Esophagus muscularis mucosa (tissue), 4 donors: Measurements from ENCODE around the gene CYP1A2. TPM values are rescaled to one million over a fixed set of nuclear protein-coding genes. Genes with fewer than 3 reads are reported as not detected.
A peak's percentile ranks its signal among the peaks of the same experiment; 100 is the strongest.

Experiments used
- DNase-seq: peaks from one replicate; pipeline ENCODE4 v3.0.0-alpha.2; 2017; ENCODE audit errors: extremely low spot score
- H3K27ac ChIP-seq, 4 donors: fragments of 200-600 bp; sonication (generic); replicated peaks in 1 of 4; 1 replicate in 3 of 4; 2 replicates in 1 of 4; pipeline ENCODE4 v1.5.1; 2016 to 2019; ENCODE audit warnings: mild to moderate bottlenecking in 1 of 4
- H3K27me3 ChIP-seq, 4 donors: fragments of 200-600 bp; sonication (generic); one replicate each; pipeline versions ENCODE4 v1.5.1 to v1.6.0; 2016 to 2019
- H3K36me3 ChIP-seq, 4 donors: fragments of 200-600 bp; sonication (generic); one replicate each; pipeline ENCODE4 v1.5.1; 2016 to 2019
- H3K4me1 ChIP-seq, 4 donors: fragments of 200-600 bp; sonication (generic); one replicate each; pipeline ENCODE4 v1.5.1; 2016 to 2019
- H3K4me3 ChIP-seq, 4 donors: fragments of 200-600 bp; sonication (generic); 1 replicate in 2 of 4; 2 replicates in 2 of 4; pipeline ENCODE4 v1.5.1; 2016 to 2019; ENCODE audit warnings: mild to moderate bottlenecking in 4 of 4, moderate library complexity in 1 of 4
- H3K9me3 ChIP-seq, 4 donors: fragments of 200-600 bp; sonication (generic); 1 replicate in 3 of 4; 2 replicates in 1 of 4; pipeline ENCODE4 v1.5.1; 2016 to 2019
- EP300 ChIP-seq: sonication (generic); formaldehyde crosslinking; IDR thresholded peaks from one replicate; pipeline ENCODE4 v1.6.1; 2017; ENCODE audit warnings: antibody characterized with exemption
- POLR2A ChIP-seq: fragments of 450-650 bp; IDR thresholded peaks from one replicate; pipeline ENCODE4 v1.6.1; 2017; ENCODE audit warnings: antibody characterized with exemption, moderate library complexity, mild to moderate bottlenecking, low read depth
- POLR2AphosphoS5 ChIP-seq, 2 donors: sonication (generic); formaldehyde crosslinking; IDR thresholded peaks; one replicate each; pipeline ENCODE4 v1.6.1; 2017; ENCODE audit warnings: antibody characterized with exemption in 2 of 2
- WGBS: methylation state at CpG from one replicate; pipeline ENCODE4 v1.1.5; 2018; 5-methylcytosine and 5-hydroxymethylcytosine counted together
- intact Hi-C: fragments of 100-400 bp; cut with DNase I; formaldehyde crosslinking; loops from one replicate; pipeline ENCODE4 v1.15.1; 2023
- total RNA-seq, 4 donors: library from RNA; depleted of rRNA; stranded (reverse); fragments of >200 nt; gene quantifications; one replicate each; pipeline versions ENCODE4 v1.1.0 to v1.2.1, GENCODE V29; 2016
- TF ChIP-seq, protein P1 (sequence below), 3 experiments: fragments of 200-600 bp in 2 of 3; fragments of 450-650 bp in 1 of 3; sonication (generic) in 2 of 3; IDR thresholded peaks; one replicate each; pipeline ENCODE4 v1.5.1; 2017 to 2019; ENCODE audit warnings: antibody characterized with exemption in 3 of 3, mild to moderate bottlenecking in 2 of 3, moderate library complexity in 1 of 3

Gene CYP1A2
- total RNA-seq, 4 donors from 2014 or later: not detected

DNA sequence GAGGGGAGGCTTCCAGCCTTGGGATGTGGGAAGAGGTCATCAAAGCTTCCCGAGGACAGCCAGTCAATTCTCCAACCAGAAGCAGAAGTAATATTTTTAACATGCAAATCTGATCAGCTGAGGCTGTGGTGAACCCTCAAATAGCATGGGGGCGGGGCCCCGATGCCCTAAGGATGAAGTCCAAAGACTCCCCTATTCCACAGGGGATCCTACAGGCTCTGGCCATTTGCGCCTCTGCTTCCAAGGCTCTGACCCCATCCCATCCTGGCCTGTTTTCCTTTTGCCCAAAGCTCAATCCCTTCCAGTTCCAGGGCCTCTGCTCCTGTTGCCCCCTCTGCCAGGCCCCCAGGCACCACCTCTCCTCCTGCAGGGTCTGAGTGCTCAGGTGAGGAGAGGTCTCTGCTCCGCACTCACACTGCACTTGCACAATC lies 26.5 kb downstream of the CYP1A2 start:
- intact Hi-C loops: no loop called here
- H3K9me3 ChIP-seq: no peaks in the 10 kb centered on the region
- DNase-seq: no peak
- H3K36me3 ChIP-seq: no peaks in the 10 kb centered on the region
- H3K4me3 ChIP-seq: no peak overlapping the region
- H3K27ac ChIP-seq: no peak overlapping the region
- 76% methylated on average over 5 of the region's 5 CpGs for WGBS
- no peaks in the 10 kb centered on the region for H3K27me3 ChIP-seq
- no peak for TF ChIP-seq EP300
- TF ChIP-seq, protein P1, sequence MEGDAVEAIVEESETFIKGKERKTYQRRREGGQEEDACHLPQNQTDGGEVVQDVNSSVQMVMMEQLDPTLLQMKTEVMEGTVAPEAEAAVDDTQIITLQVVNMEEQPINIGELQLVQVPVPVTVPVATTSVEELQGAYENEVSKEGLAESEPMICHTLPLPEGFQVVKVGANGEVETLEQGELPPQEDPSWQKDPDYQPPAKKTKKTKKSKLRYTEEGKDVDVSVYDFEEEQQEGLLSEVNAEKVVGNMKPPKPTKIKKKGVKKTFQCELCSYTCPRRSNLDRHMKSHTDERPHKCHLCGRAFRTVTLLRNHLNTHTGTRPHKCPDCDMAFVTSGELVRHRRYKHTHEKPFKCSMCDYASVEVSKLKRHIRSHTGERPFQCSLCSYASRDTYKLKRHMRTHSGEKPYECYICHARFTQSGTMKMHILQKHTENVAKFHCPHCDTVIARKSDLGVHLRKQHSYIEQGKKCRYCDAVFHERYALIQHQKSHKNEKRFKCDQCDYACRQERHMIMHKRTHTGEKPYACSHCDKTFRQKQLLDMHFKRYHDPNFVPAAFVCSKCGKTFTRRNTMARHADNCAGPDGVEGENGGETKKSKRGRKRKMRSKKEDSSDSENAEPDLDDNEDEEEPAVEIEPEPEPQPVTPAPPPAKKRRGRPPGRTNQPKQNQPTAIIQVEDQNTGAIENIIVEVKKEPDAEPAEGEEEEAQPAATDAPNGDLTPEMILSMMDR (IDR thresholded peaks at IDR 0.05): no peak
- TF ChIP-seq POLR2AphosphoS5 (IDR thresholded peaks at IDR 0.05): no peak
- H3K4me1 ChIP-seq: peaks cover 14 to 32% (median 23%) of the 10 kb centered on the region in 4 donors

DNA sequence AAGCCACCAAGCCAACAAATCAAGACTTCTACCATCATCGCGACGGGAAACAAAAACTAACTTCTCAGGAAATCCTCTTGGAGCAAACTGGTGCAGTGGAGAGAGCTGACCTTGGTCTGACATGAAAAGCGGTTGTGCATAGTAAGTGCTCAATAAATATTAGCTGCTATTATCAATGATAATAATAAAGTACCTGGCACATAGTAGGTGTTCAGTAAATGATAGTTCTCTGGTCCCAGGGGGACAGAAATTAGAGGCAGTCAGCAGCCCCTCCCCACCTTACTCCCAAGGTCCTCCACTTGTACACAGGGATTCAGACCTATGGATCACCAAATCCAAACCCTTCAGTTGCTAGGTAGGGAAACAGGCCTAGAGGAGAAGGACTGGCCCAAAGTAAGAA lies 27.2 kb downstream of the CYP1A2 start:
- 100% methylated on average over 4 of the region's 4 CpGs for WGBS
- no peaks in the 10 kb centered on the region for H3K27me3 ChIP-seq
- no peak overlapping the region for H3K27ac ChIP-seq
- intact Hi-C loops: no loop called here
- H3K36me3 ChIP-seq: no peaks in the 10 kb centered on the region
- peaks cover 14 to 33% (median 28%) of the 10 kb centered on the region in 4 donors for H3K4me1 ChIP-seq
- TF ChIP-seq POLR2A (no peak), POLR2AphosphoS5 (IDR thresholded peaks at IDR 0.05) (no peak), EP300 (no peak)
- TF ChIP-seq, protein P1 (IDR thresholded peaks at IDR 0.05): no peak
- H3K9me3 ChIP-seq: no peaks in the 10 kb centered on the region
- no peak overlapping the region for H3K4me3 ChIP-seq
- no peak for DNase-seq

DNA sequence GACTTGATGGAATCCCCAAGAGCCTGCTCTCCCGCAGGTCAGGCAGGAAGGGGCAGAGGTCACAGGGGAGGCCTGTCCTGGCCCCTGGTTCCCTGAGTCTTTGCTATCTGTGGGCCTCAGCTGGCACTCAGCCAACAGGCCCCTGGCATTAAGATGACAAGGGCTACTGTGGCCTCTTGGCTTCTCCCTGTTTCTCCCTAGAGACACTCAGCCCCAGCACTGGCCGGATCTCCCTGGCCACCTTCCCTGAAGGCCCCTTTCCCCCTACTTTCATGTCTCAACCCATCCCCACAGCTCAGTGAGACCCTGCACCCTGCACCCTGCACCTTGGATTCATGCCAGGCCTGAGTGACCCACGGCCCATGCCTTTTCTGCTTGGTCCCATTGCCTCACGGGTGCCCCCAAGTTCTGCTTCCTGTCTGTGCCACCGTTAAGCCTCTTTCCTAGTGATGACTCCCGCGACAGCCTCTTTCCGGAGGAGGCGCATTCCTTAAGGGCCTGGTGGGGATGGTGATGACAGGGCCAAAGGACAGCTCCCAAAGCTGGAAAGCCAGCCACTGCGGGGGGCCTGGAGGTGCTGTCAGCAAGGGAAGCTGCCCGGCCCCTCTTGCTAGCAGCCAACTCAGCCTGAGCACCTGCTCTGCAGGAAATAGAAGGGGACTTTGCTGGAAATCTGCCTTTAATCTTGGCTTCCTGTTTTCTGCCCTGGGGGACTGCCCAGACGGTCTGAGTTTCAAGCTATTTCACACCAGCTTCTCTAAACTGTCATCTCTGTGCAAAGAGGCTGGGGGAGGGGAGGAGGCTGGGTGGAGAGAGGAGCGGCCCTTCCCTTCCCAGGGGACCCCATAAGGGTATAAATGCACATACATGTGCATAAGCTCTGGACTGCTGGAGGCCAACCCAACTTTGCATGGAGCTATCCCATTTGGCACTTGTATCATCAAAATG lies 28.4 kb downstream of the CYP1A2 start:
- Histone ChIP-seq H3K36me3 (no peaks in the 10 kb centered on the region), H3K27ac (peak overlapping the region in 2 of 4 donors; percentile 39 to 42), H3K4me3 (no peak overlapping the region), H3K4me1 (peaks cover 18 to 33% (median 33%) of the 10 kb centered on the region in 4 donors), H3K27me3 (no peaks in the 10 kb centered on the region), H3K9me3 (no peaks in the 10 kb centered on the region)
- WGBS: 24% methylated on average over 13 of the region's 13 CpGs
- intact Hi-C loops: no loop called here
- DNase-seq: no peak
- TF ChIP-seq POLR2A: no peak
- no peak for TF ChIP-seq EP300
- TF ChIP-seq, protein P1 (IDR thresholded peaks at IDR 0.05): no peak
- TF ChIP-seq POLR2AphosphoS5 (IDR thresholded peaks at IDR 0.05): no peak

DNA sequence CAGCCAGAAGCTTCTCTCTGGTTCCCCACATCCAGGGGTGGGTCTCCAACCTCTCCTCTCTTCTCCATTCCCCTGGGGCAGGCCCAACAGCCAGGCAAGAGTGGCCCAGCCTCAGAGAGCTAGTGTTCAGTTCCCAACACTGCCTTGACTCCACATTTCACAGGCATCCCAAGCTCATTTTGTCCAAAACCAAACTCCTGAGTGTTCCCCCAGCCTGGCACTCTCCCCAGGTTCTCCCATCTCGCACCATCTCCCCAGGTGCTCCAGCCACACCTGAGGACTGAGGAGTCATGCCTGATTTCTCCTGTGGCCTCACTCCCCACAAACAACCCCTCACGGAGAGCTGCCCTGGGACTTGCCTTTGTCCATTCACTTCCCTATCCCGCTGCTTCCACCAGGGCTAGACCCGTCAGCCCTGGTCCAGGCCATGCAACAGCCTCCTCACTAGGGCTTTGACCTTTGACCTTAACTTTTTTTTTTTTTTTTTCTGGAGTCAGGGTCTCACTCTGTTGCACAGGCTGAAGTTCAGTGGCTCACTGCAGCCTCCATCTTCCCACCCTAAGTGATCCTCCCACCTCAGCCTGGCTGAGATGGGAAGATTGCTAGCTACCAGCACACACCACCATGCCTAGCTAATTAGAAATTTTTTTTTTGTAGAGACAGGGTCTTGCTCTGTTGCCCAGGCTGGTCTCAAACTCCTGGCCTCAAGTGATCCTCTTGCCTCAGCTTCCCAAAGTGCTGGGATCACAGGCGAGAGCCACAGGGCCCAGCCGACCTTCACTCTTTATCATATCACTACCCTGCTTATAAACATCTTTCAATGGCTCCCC lies 29.3 kb downstream of the CYP1A2 start:
- DNase-seq: no peak
- Histone ChIP-seq H3K9me3 (no peaks in the 10 kb centered on the region), H3K27me3 (no peaks in the 10 kb centered on the region), H3K36me3 (no peaks in the 10 kb centered on the region), H3K27ac (peak overlapping the region in 1 of 4 donors; percentile 12), H3K4me3 (no peak overlapping the region), H3K4me1 (peaks cover 19 to 40% (median 39%) of the 10 kb centered on the region in 4 donors)
- intact Hi-C loops: no loop called here
- TF ChIP-seq POLR2A (no peak), EP300 (no peak), POLR2AphosphoS5 (IDR thresholded peaks at IDR 0.05) (no peak)
- TF ChIP-seq, protein P1 (IDR thresholded peaks at IDR 0.05): no peak
- WGBS: 87% methylated on average over 6 of the region's 6 CpGs
